GM12864 (cell line): ENCODE data around the gene NOP9.

Experiments
- DNase-seq: peaks from one replicate; pipeline ENCODE4 v3.0.0-alpha.2; 2011; ENCODE audit warnings: low read depth
- H3K4me3 ChIP-seq: 2 replicates; pipeline ENCODE4 v1.5.1; 2011; ENCODE audit warnings: mild to moderate bottlenecking, low read depth, low read length, control low read depth
- CTCF ChIP-seq: IDR thresholded peaks from 2 replicates; pipeline ENCODE4 v1.5.1; 2011; ENCODE audit warnings: low read depth, mild to moderate bottlenecking, moderate library complexity, low read length, control low read depth, inconsistent platforms; ENCODE audit errors: missing control alignments

NOP9 gene

GRCh38 chr14:24289649-24290280, 9.9 kb upstream of the NOP9 start:
- no peak for DNase-seq
- no peak for TF ChIP-seq CTCF
- H3K4me3 ChIP-seq = no peak overlapping the region

GRCh38 chr14:24290746-24291145, 8.9 kb upstream of the NOP9 start:
- no peak for DNase-seq
- no peak for TF ChIP-seq CTCF
- no peak overlapping the region for H3K4me3 ChIP-seq

- no peak for DNase-seq
- no peak for TF ChIP-seq CTCF
- H3K4me3 ChIP-seq = no peak overlapping the region
Observed at GRCh38 chr14:24291446-24292117, 8.1 kb upstream of the NOP9 start.

- no peak for TF ChIP-seq CTCF
- no peak for DNase-seq
Observed at GRCh38 chr14:24292118-24292807, 7.4 kb upstream of the NOP9 start.

DNA sequence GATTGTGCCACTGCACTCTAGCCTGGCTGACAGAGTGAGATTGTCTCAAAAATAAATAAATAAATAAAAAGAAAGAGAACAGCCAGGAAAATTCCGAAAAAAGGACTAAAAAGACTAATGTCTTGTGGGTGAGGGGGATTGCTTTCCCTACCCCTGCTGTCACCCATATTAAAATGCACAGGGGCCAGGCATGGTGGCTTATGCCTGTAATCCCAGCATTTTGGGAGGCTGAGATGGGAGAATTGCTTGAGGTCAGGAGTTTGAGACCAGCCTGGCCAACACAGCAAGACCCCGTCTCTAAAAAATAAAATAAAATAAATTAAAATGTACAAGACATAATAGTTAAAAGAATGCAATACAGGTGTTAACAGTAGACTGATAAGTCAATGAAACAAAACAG, 6.1 kb upstream of the NOP9 start:
- TF ChIP-seq CTCF = no peak
- H3K4me3 ChIP-seq = no peak overlapping the region
- DNase-seq = no peak

More at GRCh38 chr14:24292118-24292807, 7.4 kb upstream of the NOP9 start:
- no peak overlapping the region for H3K4me3 ChIP-seq

DNA sequence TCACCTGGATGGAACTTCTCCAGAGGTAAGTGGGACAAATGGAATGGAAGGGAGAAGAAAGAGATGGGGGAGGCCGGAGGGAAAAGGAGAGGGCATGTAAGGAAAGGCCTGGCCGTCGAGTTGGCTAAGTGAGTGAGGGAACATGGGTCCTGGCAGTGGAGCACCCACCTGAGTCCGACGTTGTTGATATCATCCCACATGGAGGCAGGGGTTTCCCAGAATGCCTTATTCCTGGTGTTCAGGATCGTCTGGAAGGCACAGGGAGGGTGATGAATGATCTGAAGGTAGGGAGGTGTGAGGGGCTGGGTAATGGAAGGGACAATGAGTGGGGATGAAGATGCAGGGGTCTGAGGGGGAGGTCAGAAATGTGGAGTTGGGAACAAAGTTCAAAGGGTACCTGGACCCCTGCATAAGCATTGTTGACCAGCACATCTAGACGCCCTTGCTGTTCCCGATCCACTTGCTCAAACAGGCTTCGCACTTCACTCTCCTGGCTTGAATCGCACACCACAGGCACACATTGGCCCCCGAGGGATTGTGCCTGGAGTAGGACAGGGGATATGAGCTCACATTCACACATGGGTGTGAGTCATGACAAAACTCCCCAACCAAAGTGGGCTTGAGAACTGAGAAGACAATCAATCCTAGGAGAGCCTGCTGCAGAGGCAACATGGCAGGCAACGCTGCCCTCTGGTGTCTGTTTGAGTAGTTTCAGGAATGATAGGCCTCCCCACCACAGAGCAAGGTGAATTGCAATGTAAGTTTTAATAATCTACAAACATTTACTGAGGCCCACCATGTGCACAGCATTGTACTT, 3.1 kb upstream of the NOP9 start:
- peak; percentile 77 for TF ChIP-seq CTCF
- H3K4me3 ChIP-seq = no peak overlapping the region
- DNase-seq = peak; percentile 67
